GM21825 (cell line): ENCODE measurements around the gene TMEM94.
"Not testable (repeated sequence)": the region's sequence is repeated elsewhere in the genome, so short reads cannot be mapped to it uniquely, and the experiment has no call there.

Experiments
- ATAC-seq: cut with Tn5 transposase; IDR thresholded peaks from one replicate; pipeline ENCODE4 v1.9.1; 2021; ENCODE audit warnings: mild to moderate bottlenecking, moderate library complexity; ENCODE audit not compliant: unreplicated experiment

TMEM94 gene

GRCh38 chr17:75509528-75510258 lies 53.3 kb downstream of the TMEM94 start:
- ATAC-seq, result no peak

DNA sequence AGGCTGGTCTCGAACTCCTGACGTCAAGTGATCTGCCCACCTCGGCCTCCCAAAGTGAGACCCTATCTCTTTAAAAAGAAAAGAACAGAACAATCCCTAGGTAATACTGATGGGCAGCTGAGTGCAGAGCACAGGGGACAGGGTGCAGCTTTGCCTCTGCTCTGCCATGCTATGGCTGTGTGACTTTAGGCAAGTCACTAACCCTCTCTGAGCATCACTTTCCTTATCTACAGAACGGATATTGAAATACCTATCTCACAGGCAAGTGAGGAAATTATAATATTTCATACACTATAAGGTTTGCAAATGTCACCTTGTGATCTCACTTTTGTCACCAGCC lies 54.8 kb downstream of the TMEM94 start:
- ATAC-seq, result no peak

- ATAC-seq, result no peak
Measured at GRCh38 chr17:75511610-75512575, 55.5 kb downstream of the TMEM94 start.

DNA sequence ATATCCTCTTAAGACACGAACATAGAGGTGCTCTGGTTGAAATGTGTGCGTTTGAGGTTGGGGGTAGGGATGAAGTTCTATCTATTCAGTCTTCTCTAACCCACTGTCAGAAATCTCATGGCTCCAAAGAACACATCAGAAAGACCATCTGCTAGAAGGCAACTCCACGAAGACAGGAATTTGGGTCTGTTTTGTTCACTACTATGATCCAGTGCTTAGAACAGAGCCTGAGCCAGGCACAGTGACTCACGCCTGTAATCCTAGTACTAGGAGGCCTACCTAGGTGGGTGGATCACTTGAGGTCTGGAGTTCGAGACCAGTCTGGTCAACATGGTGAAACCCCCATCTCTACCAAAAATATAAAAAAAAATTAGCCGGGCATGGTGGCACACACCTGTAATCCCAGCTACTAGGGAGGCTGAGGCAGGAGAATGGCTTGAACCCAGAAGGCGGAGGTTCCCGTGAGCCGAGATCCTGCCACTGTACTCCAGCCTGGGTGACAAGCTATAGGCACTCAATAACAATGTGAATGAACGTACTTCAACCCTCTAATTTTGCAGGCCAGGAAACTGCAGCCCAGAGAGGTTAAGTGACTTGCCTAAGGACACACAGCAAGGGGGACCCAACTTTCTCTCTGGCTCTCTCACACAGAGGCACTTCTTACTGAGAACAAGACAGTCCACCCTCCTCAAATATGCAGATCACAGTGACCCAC lies 56.6 kb downstream of the TMEM94 start:
- no peak for ATAC-seq

DNA sequence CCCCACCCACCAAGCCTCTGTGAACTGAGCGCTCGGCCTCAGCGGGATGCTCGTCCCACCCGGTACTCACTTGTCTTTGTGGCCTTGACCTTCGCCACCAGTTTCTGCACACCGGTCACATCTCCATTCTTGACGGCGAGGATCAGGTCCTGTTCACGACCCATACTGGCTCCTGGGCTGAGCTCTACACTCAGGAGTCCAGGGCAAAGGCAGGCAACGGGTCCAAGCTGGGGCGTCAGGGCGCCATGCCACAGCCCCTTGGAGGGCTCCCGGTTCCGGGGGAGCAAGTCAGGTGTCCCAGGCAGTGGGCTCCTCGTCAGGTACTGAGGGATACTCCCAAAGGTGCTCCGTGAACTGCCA lies 57.2 kb downstream of the TMEM94 start:
- no peak for ATAC-seq

- ATAC-seq, result no peak
Measured at GRCh38 chr17:75514299-75514918, 58.0 kb downstream of the TMEM94 start.

- peak; percentile 1 for ATAC-seq
Measured at GRCh38 chr17:75514919-75515495, 58.6 kb downstream of the TMEM94 start.

DNA sequence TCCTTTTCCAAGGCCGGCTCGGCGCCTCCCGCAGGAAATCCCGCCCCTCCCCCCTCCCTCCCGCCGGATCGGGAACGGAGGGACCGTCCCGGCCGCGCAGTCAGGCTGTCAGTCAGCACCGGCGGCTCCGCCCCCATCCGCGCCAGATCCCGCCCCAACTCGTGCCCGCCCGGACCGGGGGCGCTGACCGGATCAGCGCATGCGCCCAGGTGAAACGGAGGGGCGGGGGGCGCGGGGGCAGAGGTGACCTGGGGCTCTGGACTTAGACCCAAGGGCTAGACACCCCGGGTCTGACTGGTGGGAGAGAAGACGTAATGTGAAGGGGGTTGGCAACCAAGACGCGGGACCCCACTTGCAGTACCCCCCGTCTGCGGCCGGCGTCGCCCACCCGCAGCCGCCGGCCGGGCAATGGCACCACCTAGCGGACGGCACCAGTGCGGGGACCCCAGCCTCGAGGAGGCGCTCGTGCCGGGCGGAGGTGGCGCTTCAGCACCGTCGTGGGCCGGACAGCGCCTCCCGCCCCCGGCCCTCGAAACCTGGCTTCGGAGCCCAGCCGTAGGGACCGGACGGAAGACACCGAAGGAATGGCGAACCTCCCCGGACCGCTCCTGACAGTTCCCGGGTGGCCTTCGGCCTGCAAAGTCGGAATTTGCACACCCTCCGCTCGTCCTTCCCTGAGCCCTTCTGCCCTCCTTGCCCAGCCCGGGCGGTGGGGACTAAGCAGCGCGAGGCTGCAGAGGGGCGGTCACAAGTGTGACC lies 59.2 kb downstream of the TMEM94 start, which contains the start of gene CASKIN2:
Gene CASKIN2, minus strand, starts transcription at position 42 of the 759 bp plus-strand sequence. CDS start 1,733 bp downstream, outside the sequence.
- peak; percentile 42 for ATAC-seq

- peak; percentile 59 for ATAC-seq
Measured at GRCh38 chr17:75516255-75516618, 59.8 kb downstream of the TMEM94 start, which contains the start of gene TSEN54. Gene TSEN54 (plus strand): TSS chr17:75516528. CDS start chr17:75516561, 33 bp downstream.

GRCh38 chr17:75516619-75517296 lies 60.3 kb downstream of the TMEM94 start:
- ATAC-seq, result peak; percentile 10

DNA sequence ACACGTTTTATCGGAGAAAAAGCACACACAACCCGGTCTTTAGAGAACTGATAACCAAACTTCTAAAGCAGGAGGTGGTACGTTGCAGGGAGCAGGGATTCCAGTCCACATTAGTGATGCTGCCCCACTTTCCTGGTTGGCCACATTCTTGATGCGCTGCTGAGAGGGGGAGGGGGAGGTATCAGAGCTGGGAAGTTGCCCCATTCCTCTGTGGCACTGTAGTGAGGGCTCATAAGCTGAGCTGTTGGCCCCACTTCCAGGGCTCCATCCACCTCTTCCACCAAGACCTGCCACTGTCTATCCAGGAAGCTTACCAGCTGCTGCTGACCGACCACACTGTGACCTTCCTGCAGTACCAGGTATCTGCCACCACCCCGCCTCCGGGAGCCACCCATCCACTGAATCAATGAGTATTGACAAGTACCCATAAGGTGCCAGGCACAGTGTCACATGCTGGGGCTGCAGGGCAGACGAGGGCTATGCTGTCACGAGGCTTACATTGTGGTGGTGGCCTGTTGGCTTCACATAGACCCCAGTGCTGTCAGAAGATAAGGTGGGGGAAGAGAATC lies 60.9 kb downstream of the TMEM94 start:
- no peak for ATAC-seq

GRCh38 chr17:75518201-75518600 lies 61.8 kb downstream of the TMEM94 start:
- no peak for ATAC-seq

GRCh38 chr17:75518983-75519537 lies 62.6 kb downstream of the TMEM94 start:
- no peak for ATAC-seq

DNA sequence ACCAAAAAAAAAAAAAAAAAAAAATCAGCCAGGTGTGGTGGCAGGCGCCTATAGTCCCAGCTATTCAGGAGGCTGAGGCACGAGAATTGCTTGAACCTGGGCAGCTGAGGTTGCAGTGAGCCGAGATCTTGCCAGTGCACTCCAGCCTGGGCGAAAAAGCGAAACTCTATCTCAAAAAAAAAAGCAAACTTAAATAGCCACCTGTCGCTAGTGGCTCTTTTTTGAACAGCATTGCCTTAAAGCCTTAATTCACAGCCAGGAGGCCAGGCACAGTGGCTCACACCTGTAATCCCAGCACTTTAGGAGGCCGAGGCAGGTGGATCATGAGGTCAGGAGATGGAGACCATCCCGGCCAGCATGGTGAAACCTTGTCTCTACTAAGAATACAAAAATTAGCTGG lies 64.0 kb downstream of the TMEM94 start:
- not testable (repeated sequence) for ATAC-seq

- no peak for ATAC-seq
Measured at GRCh38 chr17:75521290-75521689, 64.9 kb downstream of the TMEM94 start.

DNA sequence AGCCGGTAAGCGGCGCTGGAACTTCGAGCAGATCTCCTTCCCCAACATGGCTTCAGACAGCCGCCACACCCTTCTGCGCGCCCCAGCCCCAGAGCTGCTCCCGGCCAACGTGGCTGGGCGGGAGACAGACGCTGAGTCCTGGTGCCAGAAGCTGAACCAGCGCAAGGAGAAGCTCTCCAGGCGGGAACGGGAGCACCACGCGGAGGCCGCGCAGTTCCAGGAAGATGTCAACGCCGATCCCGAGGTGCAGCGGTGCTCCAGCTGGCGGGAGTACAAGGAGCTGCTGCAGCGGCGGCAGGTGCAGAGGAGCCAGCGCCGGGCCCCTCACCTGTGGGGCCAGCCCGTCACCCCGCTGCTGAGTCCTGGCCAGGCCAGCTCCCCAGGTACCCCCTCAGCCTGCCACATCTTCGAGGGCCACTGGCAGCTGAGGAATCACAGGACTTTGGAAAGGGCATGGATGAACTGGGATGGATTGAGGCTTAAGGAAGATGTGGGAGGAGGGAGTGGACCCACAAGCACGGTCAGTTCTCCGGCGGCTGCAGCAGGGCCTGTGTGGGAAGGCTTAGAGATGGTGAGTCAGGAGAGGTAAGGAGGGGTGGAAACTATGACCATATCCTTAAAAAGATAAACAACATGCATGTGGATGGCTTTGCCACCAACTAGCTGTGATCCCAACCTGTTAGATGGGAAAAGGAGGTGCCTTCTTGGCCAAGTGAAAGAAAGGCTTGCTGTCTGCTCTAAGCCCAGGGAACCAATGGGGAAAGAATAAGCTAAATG lies 65.7 kb downstream of the TMEM94 start:
- no peak for ATAC-seq

- ATAC-seq, result no peak
Measured at GRCh38 chr17:75523647-75524046, 67.2 kb downstream of the TMEM94 start.
